Suprapubic skin (tissue), 4 donors: ENCODE data around the gene KIF21B.

Experiments used
- EP300 ChIP-seq: sonication (generic); formaldehyde crosslinking; IDR thresholded peaks from one replicate; pipeline ENCODE4 v1.6.1; 2017; ENCODE audit warnings: antibody characterized with exemption
- POLR2A ChIP-seq, 2 donors: fragments of 450-650 bp; IDR thresholded peaks; one replicate each; pipeline ENCODE4 v1.6.1; 2017; ENCODE audit warnings: antibody characterized with exemption in 2 of 2, mild to moderate bottlenecking in 2 of 2, moderate library complexity in 2 of 2
- POLR2AphosphoS5 ChIP-seq, 3 donors: sonication (generic); formaldehyde crosslinking; IDR thresholded peaks; one replicate each; pipeline ENCODE4 v1.6.1; 2017; ENCODE audit warnings: antibody characterized with exemption in 3 of 3
- TF ChIP-seq, protein P1 (sequence below), 2 donors: fragments of 200-600 bp in 1 of 2; fragments of 450-650 bp in 1 of 2; sonication (generic) in 1 of 2; IDR thresholded peaks; one replicate each; pipeline ENCODE4 v1.5.1; 2016 to 2019; ENCODE audit warnings: antibody characterized with exemption in 2 of 2, mild to moderate bottlenecking in 1 of 2, moderate library complexity in 1 of 2

DNA sequence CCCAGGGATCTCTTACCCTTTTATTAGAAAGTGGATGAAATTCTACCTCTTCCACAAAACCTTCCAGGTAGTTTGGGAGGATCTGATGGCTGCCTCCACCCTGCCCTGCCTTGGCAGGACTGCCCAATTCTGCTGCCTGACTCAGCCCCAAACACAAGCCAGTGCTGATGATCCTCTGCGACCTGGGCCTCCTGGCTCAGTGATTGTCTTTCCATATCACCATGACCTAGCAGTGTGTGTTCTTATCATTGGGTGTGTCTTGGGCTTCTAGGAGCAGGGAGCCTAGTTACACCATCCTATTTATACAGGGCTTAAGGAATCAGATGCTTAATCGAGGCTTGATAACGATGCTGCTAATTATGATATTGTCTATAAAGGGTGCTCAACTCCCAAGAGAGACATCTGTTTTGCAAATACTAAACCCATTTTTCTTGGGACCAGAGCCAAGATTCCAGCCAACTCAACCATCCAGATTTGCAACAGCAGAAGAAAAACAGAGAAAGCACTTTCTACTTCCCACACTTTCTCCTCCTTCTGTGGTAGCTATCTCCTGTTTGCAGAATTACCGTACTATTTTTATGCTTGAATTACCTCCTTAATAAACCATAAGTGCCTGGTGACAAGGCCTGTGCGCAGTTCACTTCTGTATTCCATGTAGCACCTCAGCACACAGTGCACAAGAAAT, 36.5 kb upstream of the KIF21B start:
- TF ChIP-seq, protein P1, sequence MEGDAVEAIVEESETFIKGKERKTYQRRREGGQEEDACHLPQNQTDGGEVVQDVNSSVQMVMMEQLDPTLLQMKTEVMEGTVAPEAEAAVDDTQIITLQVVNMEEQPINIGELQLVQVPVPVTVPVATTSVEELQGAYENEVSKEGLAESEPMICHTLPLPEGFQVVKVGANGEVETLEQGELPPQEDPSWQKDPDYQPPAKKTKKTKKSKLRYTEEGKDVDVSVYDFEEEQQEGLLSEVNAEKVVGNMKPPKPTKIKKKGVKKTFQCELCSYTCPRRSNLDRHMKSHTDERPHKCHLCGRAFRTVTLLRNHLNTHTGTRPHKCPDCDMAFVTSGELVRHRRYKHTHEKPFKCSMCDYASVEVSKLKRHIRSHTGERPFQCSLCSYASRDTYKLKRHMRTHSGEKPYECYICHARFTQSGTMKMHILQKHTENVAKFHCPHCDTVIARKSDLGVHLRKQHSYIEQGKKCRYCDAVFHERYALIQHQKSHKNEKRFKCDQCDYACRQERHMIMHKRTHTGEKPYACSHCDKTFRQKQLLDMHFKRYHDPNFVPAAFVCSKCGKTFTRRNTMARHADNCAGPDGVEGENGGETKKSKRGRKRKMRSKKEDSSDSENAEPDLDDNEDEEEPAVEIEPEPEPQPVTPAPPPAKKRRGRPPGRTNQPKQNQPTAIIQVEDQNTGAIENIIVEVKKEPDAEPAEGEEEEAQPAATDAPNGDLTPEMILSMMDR (IDR thresholded peaks at IDR 0.05) = no peak
- TF ChIP-seq POLR2A (IDR thresholded peaks at IDR 0.05) (no peak), POLR2AphosphoS5 (IDR thresholded peaks at IDR 0.05) (no peak), EP300 (no peak)
